ENCODE results near the gene VAMP5.

VAMP5 gene

DNA sequence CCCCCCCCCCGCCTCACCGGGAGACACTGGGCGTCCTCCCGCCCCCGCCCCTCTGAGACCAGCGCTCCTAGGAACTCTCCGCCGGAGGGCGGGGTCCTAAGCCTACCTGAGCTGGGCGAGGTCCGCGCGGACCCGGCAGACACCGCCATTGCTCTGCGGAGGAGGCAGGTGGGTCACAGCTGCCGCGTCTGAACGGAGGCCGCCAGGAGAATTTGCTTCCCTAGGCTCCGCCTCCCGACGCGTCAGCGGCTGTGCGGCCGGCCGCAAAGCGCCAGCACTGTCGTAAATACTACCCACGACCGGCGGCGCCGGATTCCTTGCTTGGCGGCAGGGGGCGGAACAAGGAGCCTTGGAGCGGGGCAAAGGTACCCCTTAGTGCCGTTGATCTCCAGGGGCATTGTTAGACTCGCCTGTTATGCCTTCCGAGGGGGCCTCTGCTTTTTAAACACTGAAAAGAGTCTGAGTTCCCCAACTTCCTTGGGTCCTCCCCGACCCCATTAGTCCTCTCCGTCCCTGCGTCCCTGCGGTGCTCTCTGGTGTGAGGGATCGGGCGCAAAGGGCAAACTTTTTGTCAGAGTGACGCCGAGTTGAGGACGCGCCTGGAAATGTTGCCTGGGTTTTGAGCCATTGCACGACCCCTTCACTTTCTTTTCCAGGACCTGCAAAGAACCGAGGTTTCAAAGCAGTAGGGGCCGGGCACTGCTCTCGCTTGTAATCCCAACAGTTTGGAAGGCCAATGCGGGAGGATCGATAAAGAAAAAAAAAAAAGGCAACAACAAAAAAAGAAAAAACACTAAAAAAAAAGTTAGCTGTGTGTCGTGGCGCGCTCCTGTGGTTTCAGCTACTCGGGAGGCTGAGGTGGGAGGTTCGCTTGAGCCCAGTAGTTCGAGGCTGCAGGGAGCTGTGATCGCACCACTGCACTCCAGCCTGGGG is 22.7 kb upstream of the VAMP5 start, which contains the start of gene GGCX:
GGCX (minus strand) TSS at position 214 of the 933 bp plus-strand sequence; CDS start at position 149, 65 bp downstream.
- Histone ChIP-seq H3K4me3 (ENCODE audit: low read depth in 1 of 5, low read length in 5 of 5) (peak within 1 kb of the TSS; percentile 80 to 99 (median 94)), H3K27ac (ENCODE audit: low read depth, low read length) (peak within 1 kb of the TSS; percentile 96), H3K4me1 (ENCODE audit: control insufficient read depth in 5 of 5, insufficient read depth in 5 of 5, low read length in 5 of 5) (peaks cover 2 to 27% (median 22%) of the 10 kb centered on the region in 5 donors), H3K9me3 (ENCODE audit: control insufficient read depth in 5 of 5, low read length in 5 of 5) (no peaks in the 10 kb centered on the region), H3K9ac (ENCODE audit: low read length in 5 of 5) (peak within 1 kb of the TSS; percentile 84 to 92 (median 91)), H3K36me3 (ENCODE audit: control insufficient read depth in 5 of 5, insufficient read depth in 5 of 5, low read length in 5 of 5) (peaks cover 0 to 21% (median 12%) of the 10 kb centered on the region in 5 donors), H3K27me3 (ENCODE audit: control insufficient read depth in 5 of 5, insufficient read depth in 4 of 5, low read length in 5 of 5) (no peaks in the 10 kb centered on the region)

GRCh38 chr2:85564144-85564563 is 20.1 kb upstream of the VAMP5 start:
- Histone ChIP-seq H3K9ac (ENCODE audit: low read length in 5 of 5) (no peak overlapping the region), H3K4me3 (ENCODE audit: low read depth in 1 of 5, low read length in 5 of 5) (no peak overlapping the region), H3K27me3 (ENCODE audit: control insufficient read depth in 5 of 5, insufficient read depth in 4 of 5, low read length in 5 of 5) (no peaks in the 10 kb centered on the region), H3K36me3 (ENCODE audit: control insufficient read depth in 5 of 5, insufficient read depth in 5 of 5, low read length in 5 of 5) (no peaks in the 10 kb centered on the region), H3K9me3 (ENCODE audit: control insufficient read depth in 5 of 5, low read length in 5 of 5) (no peaks in the 10 kb centered on the region), H3K27ac (ENCODE audit: low read depth, low read length) (no peak overlapping the region), H3K4me1 (ENCODE audit: control insufficient read depth in 5 of 5, insufficient read depth in 5 of 5, low read length in 5 of 5) (peaks cover 2 to 24% (median 21%) of the 10 kb centered on the region in 5 donors)

GRCh38 chr2:85566265-85566664 is 18.0 kb upstream of the VAMP5 start:
- no peak overlapping the region for H3K27ac ChIP-seq (ENCODE audit: low read depth, low read length)
- no peaks in the 10 kb centered on the region for H3K9me3 ChIP-seq (ENCODE audit: control insufficient read depth in 5 of 5, low read length in 5 of 5)
- H3K4me3 ChIP-seq (ENCODE audit: low read depth in 1 of 5, low read length in 5 of 5) = no peak overlapping the region
- peaks cover 0 to 6% (median 5%) of the 10 kb centered on the region in 5 donors for H3K4me1 ChIP-seq (ENCODE audit: control insufficient read depth in 5 of 5, insufficient read depth in 5 of 5, low read length in 5 of 5)
- H3K27me3 ChIP-seq (ENCODE audit: control insufficient read depth in 5 of 5, insufficient read depth in 4 of 5, low read length in 5 of 5) = no peaks in the 10 kb centered on the region
- H3K36me3 ChIP-seq (ENCODE audit: control insufficient read depth in 5 of 5, insufficient read depth in 5 of 5, low read length in 5 of 5) = no peaks in the 10 kb centered on the region
- no peak overlapping the region for H3K9ac ChIP-seq (ENCODE audit: low read length in 5 of 5)

- H3K27me3 ChIP-seq (ENCODE audit: control insufficient read depth in 5 of 5, insufficient read depth in 4 of 5, low read length in 5 of 5) = no peaks in the 10 kb centered on the region
- H3K9me3 ChIP-seq (ENCODE audit: control insufficient read depth in 5 of 5, low read length in 5 of 5) = no peaks in the 10 kb centered on the region
- no peak overlapping the region for H3K9ac ChIP-seq (ENCODE audit: low read length in 5 of 5)
- peaks cover 6 to 40% (median 37%) of the 10 kb centered on the region in 5 donors for H3K4me1 ChIP-seq (ENCODE audit: control insufficient read depth in 5 of 5, insufficient read depth in 5 of 5, low read length in 5 of 5)
- no peak overlapping the region for H3K27ac ChIP-seq (ENCODE audit: low read depth, low read length)
- no peak overlapping the region for H3K4me3 ChIP-seq (ENCODE audit: low read depth in 1 of 5, low read length in 5 of 5)
- no peaks in the 10 kb centered on the region for H3K36me3 ChIP-seq (ENCODE audit: control insufficient read depth in 5 of 5, insufficient read depth in 5 of 5, low read length in 5 of 5)
These were observed 8.5 kb upstream of the VAMP5 start for GRCh38 chr2:85575739-85576138.

DNA sequence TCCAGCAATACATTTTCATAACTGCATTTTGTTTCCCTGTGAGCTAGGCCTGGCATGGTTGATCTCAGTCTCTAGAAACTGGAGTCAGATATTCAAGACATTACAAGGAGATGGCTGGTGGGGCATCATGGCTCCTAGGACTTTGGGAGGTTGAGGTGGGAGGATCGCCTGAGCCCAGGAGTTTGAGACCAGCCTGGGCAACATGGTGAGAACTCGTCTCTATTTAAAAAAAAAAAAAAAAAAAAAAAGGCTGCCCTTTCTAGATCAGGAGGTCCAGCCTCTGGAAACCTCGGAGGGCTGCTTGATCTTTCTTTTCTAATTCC is 7.2 kb upstream of the VAMP5 start:
- no peaks in the 10 kb centered on the region for H3K9me3 ChIP-seq (ENCODE audit: control insufficient read depth in 5 of 5, low read length in 5 of 5)
- peaks cover 0 to 4% (median 0%) of the 10 kb centered on the region in 5 donors for H3K36me3 ChIP-seq (ENCODE audit: control insufficient read depth in 5 of 5, insufficient read depth in 5 of 5, low read length in 5 of 5)
- peak overlapping the region in 4 of 5 donors; percentile 55 to 62 (median 59) for H3K4me3 ChIP-seq (ENCODE audit: low read depth in 1 of 5, low read length in 5 of 5)
- H3K9ac ChIP-seq (ENCODE audit: low read length in 5 of 5) = peak overlapping the region in 2 of 5 donors; percentile 59 to 73
- peaks cover 6 to 40% (median 37%) of the 10 kb centered on the region in 5 donors for H3K4me1 ChIP-seq (ENCODE audit: control insufficient read depth in 5 of 5, insufficient read depth in 5 of 5, low read length in 5 of 5)
- H3K27me3 ChIP-seq (ENCODE audit: control insufficient read depth in 5 of 5, insufficient read depth in 4 of 5, low read length in 5 of 5) = no peaks in the 10 kb centered on the region
- H3K27ac ChIP-seq (ENCODE audit: low read depth, low read length) = no peak overlapping the region

GRCh38 chr2:85577386-85578242 is 6.6 kb upstream of the VAMP5 start, which contains the start of gene VAMP8:
VAMP8 (plus strand) TSS chr2:85577586; CDS start chr2:85577647, 61 bp downstream.
- H3K4me1 ChIP-seq (ENCODE audit: control insufficient read depth in 5 of 5, insufficient read depth in 5 of 5, low read length in 5 of 5) = peaks cover 6 to 44% (median 40%) of the 10 kb centered on the region in 5 donors
- peaks cover 0 to 4% (median 0%) of the 10 kb centered on the region in 5 donors for H3K36me3 ChIP-seq (ENCODE audit: control insufficient read depth in 5 of 5, insufficient read depth in 5 of 5, low read length in 5 of 5)
- H3K27me3 ChIP-seq (ENCODE audit: control insufficient read depth in 5 of 5, insufficient read depth in 4 of 5, low read length in 5 of 5) = no peaks in the 10 kb centered on the region
- H3K9me3 ChIP-seq (ENCODE audit: control insufficient read depth in 5 of 5, low read length in 5 of 5) = no peaks in the 10 kb centered on the region
- peak within 1 kb of the TSS; percentile 38 to 73 (median 59) for H3K9ac ChIP-seq (ENCODE audit: low read length in 5 of 5)
- peak within 1 kb of the TSS; percentile 73 for H3K27ac ChIP-seq (ENCODE audit: low read depth, low read length)
- peak within 1 kb of the TSS; percentile 35 to 62 (median 58) for H3K4me3 ChIP-seq (ENCODE audit: low read depth in 1 of 5, low read length in 5 of 5)

GRCh38 chr2:85578243-85579180 is 5.7 kb upstream of the VAMP5 start:
- peaks cover 6 to 51% (median 41%) of the 10 kb centered on the region in 5 donors for H3K4me1 ChIP-seq (ENCODE audit: control insufficient read depth in 5 of 5, insufficient read depth in 5 of 5, low read length in 5 of 5)
- H3K36me3 ChIP-seq (ENCODE audit: control insufficient read depth in 5 of 5, insufficient read depth in 5 of 5, low read length in 5 of 5) = peaks cover 0 to 4% (median 0%) of the 10 kb centered on the region in 5 donors
- no peaks in the 10 kb centered on the region for H3K9me3 ChIP-seq (ENCODE audit: control insufficient read depth in 5 of 5, low read length in 5 of 5)
- H3K4me3 ChIP-seq (ENCODE audit: low read depth in 1 of 5, low read length in 5 of 5) = peak overlapping the region; percentile 29 to 60 (median 55)
- peak overlapping the region; percentile 73 for H3K27ac ChIP-seq (ENCODE audit: low read depth, low read length)
- peak overlapping the region; percentile 21 to 73 (median 42) for H3K9ac ChIP-seq (ENCODE audit: low read length in 5 of 5)
- H3K27me3 ChIP-seq (ENCODE audit: control insufficient read depth in 5 of 5, insufficient read depth in 4 of 5, low read length in 5 of 5) = no peaks in the 10 kb centered on the region

DNA sequence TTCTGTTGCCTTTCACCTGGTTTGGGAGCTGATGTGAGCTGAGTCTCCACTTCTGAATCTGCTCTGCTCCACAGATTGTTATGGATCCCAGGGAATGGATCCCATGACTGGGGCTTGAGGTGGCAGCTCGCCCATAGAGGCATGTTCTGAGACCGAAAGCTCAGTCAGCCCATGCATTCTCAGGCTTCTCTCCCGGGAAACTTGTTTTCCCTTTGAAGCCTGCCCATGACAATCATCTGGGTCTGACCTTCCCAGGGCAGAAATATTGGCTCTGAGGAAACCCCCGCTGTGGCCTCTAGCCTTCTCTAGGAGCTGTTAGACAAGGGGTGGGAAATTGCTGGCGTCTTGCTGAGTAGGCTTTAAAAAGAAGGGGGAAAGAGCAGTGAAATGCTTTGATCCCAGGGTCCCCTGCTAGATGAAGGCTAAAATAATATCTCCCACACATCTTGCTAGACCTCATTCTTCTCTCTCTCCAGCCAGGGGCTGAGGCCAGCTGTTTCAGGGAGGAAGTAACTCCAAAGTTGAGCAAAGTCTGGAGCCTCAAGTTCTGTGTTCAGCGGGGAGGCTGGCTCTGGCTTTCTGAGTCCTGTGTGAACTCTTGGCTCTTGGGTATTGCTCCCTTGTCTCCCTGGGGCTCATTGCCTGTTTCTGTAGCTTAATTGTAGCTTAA is 4.8 kb upstream of the VAMP5 start:
- peak overlapping the region; percentile 4 to 73 (median 42) for H3K9ac ChIP-seq (ENCODE audit: low read length in 5 of 5)
- H3K9me3 ChIP-seq (ENCODE audit: control insufficient read depth in 5 of 5, low read length in 5 of 5) = no peaks in the 10 kb centered on the region
- peak overlapping the region in 3 of 5 donors; percentile 21 to 60 (median 31) for H3K4me3 ChIP-seq (ENCODE audit: low read depth in 1 of 5, low read length in 5 of 5)
- H3K36me3 ChIP-seq (ENCODE audit: control insufficient read depth in 5 of 5, insufficient read depth in 5 of 5, low read length in 5 of 5) = peaks cover 0 to 4% (median 0%) of the 10 kb centered on the region in 5 donors
- H3K4me1 ChIP-seq (ENCODE audit: control insufficient read depth in 5 of 5, insufficient read depth in 5 of 5, low read length in 5 of 5) = peaks cover 6 to 57% (median 48%) of the 10 kb centered on the region in 5 donors
- peak overlapping the region; percentile 73 for H3K27ac ChIP-seq (ENCODE audit: low read depth, low read length)
- H3K27me3 ChIP-seq (ENCODE audit: control insufficient read depth in 5 of 5, insufficient read depth in 4 of 5, low read length in 5 of 5) = no peaks in the 10 kb centered on the region
